Measurements from ENCODE around the gene ABCC8.

The ABCC8 gene

GRCh38 chr11:17394743-17395390 is 81.8 kb downstream of the ABCC8 start:
- ATAC-seq = no peak
- TF ChIP-seq ZNF70 (CRISPR knock-in tag; IDR thresholded peaks at IDR 0.05) (no peak), ZNF8 (CRISPR knock-in tag; IDR thresholded peaks at IDR 0.05) (no peak), ZFP3 (CRISPR knock-in tag; IDR thresholded peaks at IDR 0.05) (no peak), ARNTL (CRISPR knock-in tag; IDR thresholded peaks at IDR 0.05; ENCODE audit: borderline replicate concordance, low read depth) (no peak), ZNF565 (CRISPR knock-in tag; conservative IDR thresholded peaks at IDR 0.05; ENCODE audit: low read depth) (no peak), TOX (CRISPR knock-in tag; IDR thresholded peaks at IDR 0.05; ENCODE audit: borderline replicate concordance) (no peak), POU6F1 (CRISPR knock-in tag; IDR thresholded peaks at IDR 0.05; ENCODE audit: borderline replicate concordance, low read depth) (no peak), RARB (CRISPR knock-in tag; IDR thresholded peaks at IDR 0.05) (no peak), ZC3H10 (CRISPR knock-in tag; IDR thresholded peaks at IDR 0.05) (no peak), CSRNP3 (CRISPR knock-in tag; IDR thresholded peaks at IDR 0.05) (no peak), TCF4 (CRISPR knock-in tag; IDR thresholded peaks at IDR 0.05; ENCODE audit: borderline replicate concordance) (no peak), GLIS3 (CRISPR knock-in tag; IDR thresholded peaks at IDR 0.05) (no peak), BACH2 (CRISPR knock-in tag; IDR thresholded peaks at IDR 0.05; ENCODE audit: borderline replicate concordance) (no peak), PPARA (CRISPR knock-in tag; IDR thresholded peaks at IDR 0.05; ENCODE audit: borderline replicate concordance) (no peak), ISL1 (CRISPR knock-in tag; IDR thresholded peaks at IDR 0.05) (no peak), ESRRG (CRISPR knock-in tag; IDR thresholded peaks at IDR 0.05) (no peak), PATZ1 (CRISPR knock-in tag; IDR thresholded peaks at IDR 0.05; ENCODE audit: borderline replicate concordance) (no peak)
- TF ChIP-seq, protein P1, sequence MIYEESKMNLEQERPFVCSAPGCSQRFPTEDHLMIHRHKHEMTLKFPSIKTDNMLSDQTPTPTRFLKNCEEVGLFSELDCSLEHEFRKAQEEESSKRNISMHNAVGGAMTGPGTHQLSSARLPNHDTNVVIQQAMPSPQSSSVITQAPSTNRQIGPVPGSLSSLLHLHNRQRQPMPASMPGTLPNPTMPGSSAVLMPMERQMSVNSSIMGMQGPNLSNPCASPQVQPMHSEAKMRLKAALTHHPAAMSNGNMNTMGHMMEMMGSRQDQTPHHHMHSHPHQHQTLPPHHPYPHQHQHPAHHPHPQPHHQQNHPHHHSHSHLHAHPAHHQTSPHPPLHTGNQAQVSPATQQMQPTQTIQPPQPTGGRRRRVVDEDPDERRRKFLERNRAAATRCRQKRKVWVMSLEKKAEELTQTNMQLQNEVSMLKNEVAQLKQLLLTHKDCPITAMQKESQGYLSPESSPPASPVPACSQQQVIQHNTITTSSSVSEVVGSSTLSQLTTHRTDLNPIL (CRISPR knock-in tag; IDR thresholded peaks at IDR 0.05; ENCODE audit: low read depth) = no peak

GRCh38 chr11:17393472-17393871 is 83.2 kb downstream of the ABCC8 start:
- no peak for ATAC-seq
- no peak for TF ChIP-seq BACH2 (CRISPR knock-in tag; IDR thresholded peaks at IDR 0.05; ENCODE audit: borderline replicate concordance)
- TF ChIP-seq POU6F1 (CRISPR knock-in tag; IDR thresholded peaks at IDR 0.05; ENCODE audit: borderline replicate concordance, low read depth) = no peak
- TF ChIP-seq SNAI2 (CRISPR knock-in tag; IDR thresholded peaks at IDR 0.05) = no peak
- TF ChIP-seq ZC3H10 (CRISPR knock-in tag; IDR thresholded peaks at IDR 0.05) = no peak
- no peak for TF ChIP-seq ZFP3 (CRISPR knock-in tag; IDR thresholded peaks at IDR 0.05)
- no peak for TF ChIP-seq RARB (CRISPR knock-in tag; IDR thresholded peaks at IDR 0.05)
- no peak for TF ChIP-seq ESRRG (CRISPR knock-in tag; IDR thresholded peaks at IDR 0.05)
- TF ChIP-seq, protein P1 (CRISPR knock-in tag; IDR thresholded peaks at IDR 0.05; ENCODE audit: low read depth) = no peak
- no peak for TF ChIP-seq ZFP30 (CRISPR knock-in tag; IDR thresholded peaks at IDR 0.05)
- TF ChIP-seq CSDC2 (CRISPR knock-in tag; IDR thresholded peaks at IDR 0.05) = no peak
- TF ChIP-seq OSR1 (CRISPR knock-in tag; IDR thresholded peaks at IDR 0.05) = no peak
- no peak for TF ChIP-seq TCF4 (CRISPR knock-in tag; IDR thresholded peaks at IDR 0.05; ENCODE audit: borderline replicate concordance)
- TF ChIP-seq ZNF70 (CRISPR knock-in tag; IDR thresholded peaks at IDR 0.05) = no peak
- TF ChIP-seq GLIS3 (CRISPR knock-in tag; IDR thresholded peaks at IDR 0.05) = no peak
- no peak for TF ChIP-seq CSRNP3 (CRISPR knock-in tag; IDR thresholded peaks at IDR 0.05)

Measured in SK-N-SH treated with all-trans-retinoic acid at 6 μM for 48 hours (cell line).